ENCODE data around the gene DNAJC11.
"Not testable (repeated sequence)": the region's sequence is repeated elsewhere in the genome, so short reads cannot be mapped to it uniquely, and the experiment has no call there.

The DNAJC11 gene, protein sequence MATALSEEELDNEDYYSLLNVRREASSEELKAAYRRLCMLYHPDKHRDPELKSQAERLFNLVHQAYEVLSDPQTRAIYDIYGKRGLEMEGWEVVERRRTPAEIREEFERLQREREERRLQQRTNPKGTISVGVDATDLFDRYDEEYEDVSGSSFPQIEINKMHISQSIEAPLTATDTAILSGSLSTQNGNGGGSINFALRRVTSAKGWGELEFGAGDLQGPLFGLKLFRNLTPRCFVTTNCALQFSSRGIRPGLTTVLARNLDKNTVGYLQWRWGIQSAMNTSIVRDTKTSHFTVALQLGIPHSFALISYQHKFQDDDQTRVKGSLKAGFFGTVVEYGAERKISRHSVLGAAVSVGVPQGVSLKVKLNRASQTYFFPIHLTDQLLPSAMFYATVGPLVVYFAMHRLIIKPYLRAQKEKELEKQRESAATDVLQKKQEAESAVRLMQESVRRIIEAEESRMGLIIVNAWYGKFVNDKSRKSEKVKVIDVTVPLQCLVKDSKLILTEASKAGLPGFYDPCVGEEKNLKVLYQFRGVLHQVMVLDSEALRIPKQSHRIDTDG

DNA sequence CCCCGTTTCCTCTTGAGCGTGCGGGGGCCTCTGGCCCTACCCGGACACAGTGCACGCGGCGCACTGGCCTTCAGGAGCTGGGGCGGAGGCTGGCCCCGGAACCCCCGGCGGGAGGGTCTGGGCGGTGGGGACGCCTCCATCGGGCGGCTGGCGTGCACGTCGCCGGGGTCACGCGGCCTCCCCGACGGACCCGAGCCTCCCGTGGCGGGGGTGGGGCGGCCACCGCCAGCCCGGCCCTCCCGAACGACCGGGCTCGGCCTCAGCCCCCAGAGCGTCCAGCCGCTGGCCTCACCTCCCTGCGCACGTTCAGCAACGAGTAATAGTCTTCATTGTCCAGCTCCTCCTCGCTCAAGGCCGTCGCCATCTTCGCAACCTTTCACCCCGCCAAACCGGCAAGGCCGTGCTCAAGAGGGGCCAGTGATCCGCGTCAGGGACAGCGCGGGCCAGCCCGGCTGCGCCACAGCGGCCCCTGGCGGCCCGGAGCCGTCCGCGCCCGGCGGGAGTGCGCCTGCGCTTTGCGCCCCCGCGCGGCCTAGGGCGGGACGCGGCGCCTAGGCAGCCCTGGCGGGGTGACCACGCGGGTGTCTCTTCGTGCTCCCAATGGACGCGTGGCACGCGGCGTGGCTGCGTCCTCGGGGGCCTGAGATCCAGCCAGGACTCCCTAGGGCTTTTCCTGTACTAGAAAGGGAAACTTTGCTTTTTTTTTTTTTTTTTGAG lies at the start of gene DNAJC11:
Gene DNAJC11 (minus strand): TSS at position 380 of the 717 bp plus-strand sequence. CDS start 16 bp downstream, at position 364.
- DNase-seq (ENCODE audit: low read depth): peak; percentile 86

DNA sequence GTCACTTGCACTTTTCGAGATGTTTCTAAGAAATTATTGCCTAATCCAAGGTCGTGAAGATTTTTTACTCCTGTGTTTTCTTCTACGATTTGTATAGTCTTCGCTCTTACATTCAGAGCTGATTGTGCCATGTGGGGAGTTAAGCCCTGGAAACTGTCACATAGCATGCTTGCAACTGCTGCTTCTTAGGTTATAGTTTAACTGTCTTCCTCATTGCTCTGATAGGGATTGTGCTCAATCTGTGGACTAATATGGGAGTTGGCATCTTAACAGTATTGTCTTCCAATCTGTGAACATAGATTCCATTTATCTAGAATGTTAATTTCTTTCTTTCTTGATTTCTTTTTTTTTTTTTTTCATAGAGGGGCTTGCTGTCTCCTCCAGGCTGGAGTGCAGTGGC lies 48.9 kb upstream of the DNAJC11 start:
- no peak for DNase-seq (ENCODE audit: low read depth)

DNA sequence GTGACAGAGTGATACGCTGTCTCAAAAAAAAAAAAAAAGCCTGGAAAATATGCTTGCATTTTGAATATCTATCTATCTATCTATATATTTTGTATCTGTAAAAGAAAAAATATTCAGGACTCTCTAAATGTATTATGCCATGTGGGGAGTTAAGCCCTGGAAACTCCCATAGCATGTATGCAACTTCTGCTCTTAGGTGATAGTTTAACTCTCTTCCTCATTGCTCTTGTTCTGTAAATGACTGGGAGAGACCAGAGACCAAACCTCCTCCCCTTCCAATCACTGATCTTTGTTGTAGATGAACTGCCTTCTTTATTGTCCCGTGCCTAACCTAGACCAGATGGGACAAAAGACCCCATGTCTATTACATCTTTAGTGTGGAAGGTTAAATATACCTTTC lies 46.1 kb upstream of the DNAJC11 start:
- no peak for DNase-seq (ENCODE audit: low read depth)

DNA sequence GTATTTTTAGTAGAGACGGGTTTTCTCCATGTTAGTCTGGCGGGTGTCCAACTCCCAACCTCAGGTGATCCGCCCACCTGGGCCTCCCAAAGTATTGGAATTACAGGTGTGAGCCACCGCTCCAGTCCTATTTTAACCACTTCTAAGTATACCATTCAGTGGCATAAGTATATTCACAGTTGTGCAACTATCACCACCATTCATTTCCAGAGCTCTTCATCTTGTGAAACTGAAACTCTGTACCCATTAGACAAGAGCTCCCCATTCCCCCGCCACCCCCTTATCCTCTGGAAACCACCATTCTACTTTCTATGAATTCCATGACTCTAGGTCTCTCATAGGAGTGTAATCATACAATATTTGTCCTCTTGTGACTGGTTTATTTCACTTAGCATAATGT lies 43.5 kb upstream of the DNAJC11 start:
- DNase-seq (ENCODE audit: low read depth): no peak

DNA sequence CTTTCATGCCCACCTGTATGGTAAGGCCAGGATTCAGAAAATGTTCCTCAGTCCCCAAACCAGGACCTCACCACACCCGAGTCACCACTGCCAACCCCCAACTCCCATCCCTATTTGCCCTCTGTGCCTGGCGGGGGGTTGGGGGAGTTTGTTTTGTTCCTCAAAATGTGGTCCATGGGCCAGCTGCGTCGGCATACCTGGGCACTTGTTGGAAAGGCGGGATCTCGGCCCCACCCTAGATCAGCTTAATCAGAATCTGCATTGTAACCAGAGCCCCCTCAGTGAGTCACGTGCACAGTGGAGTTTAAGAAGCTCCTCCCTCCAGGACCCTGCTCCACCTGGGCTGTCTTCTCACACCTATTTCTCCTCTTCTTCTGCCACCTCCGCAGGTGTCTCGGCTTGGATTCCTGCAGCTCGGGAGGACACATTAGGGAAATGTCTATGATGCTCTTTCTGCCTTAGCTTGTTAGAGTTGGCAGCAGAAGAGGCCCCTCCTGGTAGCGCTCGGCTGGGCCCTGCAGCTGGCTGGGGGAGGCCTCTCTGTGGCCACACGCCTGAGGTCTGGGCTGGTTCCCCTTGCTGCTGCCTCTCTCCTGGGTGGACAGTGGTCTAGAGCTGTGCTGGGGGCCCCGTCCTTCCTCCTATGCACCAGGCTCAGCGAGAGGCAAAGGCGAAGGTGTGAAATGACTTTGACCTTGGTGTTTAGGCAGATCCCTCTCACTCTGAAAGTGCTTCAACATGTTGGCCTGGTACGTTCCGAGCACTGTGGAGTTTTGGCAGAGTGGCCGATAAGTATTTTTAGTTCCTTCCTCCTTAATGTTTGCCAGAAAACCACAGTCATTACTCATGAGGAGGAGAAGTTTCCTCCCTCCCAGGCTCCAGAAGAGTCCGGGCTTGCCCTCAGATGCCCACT lies 41.8 kb upstream of the DNAJC11 start:
- peak; percentile 37 for DNase-seq (ENCODE audit: low read depth)

DNA sequence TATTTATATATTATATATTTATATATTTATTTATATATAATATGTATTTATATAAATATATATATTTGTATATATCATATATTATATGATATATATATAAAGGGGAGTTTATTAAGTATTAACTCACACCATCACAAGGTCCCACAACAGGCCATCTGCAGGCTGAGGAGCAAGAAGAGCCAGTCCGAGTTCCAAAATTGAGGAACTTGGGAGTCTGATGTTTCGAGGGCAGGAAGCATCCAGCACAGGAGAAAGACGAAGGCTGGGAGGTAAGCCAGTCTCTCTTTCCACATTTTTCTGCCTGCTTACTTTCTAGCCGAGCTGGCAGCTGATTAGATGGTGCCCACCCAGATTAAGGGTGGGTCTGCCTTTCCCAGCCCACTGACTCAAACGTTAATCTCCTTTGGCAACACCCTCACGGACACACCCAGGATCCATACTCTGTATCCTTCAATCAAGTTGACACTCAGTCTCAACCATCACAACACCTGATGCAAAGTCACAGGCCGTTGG lies 41.1 kb upstream of the DNAJC11 start:
- not testable (repeated sequence) for DNase-seq (ENCODE audit: low read depth)

DNA sequence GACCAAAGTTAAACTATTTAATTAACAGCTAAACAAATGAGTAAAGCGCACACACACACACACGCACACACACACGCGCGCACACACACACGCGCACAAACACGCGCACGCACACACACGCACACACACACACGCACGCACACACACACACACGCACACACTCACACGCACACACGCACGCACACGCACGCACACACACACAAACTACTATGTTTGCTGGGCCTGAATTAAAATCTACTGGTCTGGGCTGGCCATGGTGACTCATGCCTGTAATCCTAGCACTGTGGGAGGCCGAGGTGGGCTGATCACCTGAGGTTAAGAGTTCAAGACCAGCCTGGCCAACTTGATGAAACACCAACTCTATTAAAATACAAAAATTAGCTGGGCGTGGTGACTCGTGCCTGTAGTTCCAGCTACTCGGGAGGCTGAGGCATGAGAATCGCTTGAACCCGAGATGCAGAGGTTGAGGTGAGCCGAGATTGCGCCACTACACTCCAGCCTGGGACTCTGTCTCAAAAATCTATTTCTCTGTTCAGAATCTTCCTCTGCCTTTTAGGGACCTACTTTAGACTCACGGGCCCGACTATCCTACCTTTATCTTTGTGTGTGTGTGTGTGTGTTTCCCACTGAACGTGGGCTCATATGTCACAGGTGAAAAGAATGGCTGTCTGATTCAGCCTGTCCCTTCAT lies 37.5 kb upstream of the DNAJC11 start:
- no peak for DNase-seq (ENCODE audit: low read depth)

DNA sequence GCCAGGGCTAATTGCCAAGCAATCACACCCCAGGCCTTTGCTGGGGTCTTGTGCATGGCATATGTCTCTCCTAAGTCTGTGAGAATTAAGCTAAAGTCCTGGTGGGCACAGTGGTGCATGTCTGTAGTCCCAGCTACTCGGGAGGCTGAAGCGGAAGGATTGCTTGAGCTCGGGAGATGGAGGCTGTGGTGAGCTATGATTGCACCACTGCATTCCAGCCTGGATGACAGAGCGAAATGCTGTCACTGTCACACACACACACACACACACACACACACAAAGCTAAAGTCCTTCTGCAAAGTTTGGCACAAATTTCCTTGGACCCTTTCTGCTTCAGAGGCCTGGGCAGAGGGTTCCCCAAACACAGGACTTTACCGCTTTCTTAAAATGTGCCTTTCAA lies 31.3 kb upstream of the DNAJC11 start:
- no peak for DNase-seq (ENCODE audit: low read depth)

DNA sequence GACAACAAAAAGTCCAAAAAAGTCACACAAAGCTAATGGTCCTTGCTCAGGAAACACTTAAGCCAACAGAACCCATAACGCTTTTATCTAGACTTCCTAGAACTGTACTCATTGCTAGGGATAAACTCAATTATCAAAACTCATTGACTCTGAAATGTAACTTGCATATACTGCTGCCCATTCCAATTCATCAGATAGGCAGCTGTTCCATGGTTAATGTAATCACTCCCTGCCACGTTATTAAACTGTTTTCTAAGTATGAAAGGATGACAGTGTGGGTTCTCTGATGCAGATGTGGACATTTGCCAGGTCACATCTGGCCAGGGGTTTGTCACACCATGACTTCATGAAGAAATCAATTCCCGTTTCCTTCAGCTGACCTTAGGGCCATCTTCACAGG lies 30.3 kb upstream of the DNAJC11 start:
- no peak for DNase-seq (ENCODE audit: low read depth)

DNA sequence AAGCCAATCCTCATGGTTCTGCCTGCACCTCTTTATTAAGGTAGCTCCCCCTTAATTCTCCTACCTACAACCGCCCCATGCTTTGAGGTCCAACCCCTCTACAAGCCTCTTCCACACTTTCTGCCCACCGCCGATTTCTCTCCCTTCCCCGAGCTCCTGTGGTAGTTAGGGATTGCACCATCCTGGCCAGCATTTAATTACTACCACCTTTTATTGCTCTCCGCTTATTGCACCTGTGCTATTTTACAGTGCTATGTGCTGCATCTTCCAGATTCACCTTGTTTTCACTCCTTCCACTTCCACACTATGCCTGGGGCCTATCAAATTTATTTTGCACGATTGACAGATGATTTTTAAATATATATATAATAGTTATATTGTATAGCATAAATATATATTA lies 29.3 kb upstream of the DNAJC11 start:
- DNase-seq (ENCODE audit: low read depth): no peak

DNA sequence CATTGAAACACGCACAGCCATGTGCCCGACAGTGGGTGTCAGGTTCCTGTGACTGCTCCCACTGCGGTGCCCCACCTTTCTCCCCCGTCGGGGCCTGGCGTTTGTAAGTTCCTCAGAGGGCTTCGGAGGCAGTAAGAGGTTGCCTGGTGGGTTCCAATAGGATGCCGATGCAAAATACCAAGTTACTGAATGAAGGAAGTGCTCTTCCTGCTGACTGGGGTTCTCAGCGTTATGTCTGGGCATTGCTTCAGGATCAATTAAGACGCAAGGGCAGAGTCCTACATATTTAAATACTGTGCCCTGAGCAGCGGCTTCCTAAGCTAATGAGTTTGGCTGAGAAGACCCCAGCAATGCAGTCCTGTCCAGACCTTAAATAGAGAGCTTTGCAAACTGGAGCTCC lies 28.9 kb upstream of the DNAJC11 start:
- no peak for DNase-seq (ENCODE audit: low read depth)

DNA sequence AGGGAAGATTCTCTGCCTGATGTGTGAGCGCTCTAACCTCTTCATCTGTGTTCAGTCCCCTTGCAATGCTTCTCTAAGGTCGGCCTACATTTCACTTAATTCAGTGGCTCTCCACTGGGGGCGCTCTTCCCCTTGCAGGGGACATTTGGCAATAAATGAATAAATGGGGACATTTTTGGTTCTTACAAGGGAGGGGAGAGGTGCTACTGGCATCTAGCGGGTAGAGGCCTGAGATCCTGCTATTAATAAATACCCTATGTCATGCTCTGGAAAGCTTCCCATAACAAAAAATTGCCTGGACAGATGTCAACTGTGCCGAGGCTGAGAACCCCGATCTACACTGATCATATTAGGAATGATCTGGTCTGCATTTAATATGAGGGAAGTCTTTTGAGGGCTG lies 25.9 kb upstream of the DNAJC11 start:
- peak; percentile 70 for DNase-seq (ENCODE audit: low read depth)

DNA sequence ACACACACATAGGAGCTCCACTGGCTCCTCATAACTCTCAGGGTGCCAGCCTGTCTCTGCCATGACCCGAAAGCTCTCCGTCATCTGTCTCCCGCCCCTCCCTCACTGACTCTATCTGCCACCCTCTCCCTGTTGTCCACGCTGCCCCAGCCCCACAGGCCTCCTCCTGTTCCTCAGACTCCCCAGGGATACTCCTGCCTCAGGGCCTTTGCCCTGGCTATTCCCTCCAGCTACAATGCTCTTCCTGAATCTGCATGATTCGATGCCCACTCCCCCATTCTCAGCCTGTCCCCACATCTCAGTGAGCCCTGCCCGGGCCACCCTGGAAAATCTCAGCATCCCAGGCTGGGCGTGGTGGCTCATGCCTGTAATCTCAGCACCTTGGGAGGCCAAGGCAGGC lies 24.6 kb upstream of the DNAJC11 start:
- DNase-seq (ENCODE audit: low read depth): no peak

DNA sequence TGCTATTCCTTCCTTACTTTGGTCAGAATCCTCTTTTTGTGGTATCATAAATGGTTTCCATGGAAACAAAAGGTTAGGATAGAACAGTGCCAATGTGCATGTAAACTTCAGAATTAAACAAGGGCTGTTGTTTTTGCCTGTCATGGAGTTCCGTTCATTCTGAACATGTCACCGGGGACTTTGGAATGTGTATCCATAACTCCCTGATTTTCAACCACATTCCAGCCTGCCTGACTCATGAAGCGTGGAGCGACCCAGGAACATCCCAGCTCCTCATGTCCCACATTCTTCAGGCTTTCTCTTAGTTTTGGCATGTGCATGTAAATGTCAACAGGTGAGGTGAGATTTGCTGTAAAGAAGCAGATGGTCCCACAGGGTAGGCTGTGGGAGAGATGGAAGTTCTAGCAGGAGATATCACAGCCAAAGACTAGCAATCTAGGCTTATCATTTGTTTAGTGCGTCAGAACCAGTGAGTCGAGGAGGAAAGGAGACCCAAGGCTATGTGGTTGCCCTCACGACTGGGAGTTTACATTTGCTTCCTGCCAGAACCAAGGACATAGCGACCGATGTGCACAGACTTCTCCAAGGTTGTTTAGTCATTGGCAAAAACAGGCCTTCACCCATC lies 23.0 kb upstream of the DNAJC11 start:
- no peak for DNase-seq (ENCODE audit: low read depth)

DNA sequence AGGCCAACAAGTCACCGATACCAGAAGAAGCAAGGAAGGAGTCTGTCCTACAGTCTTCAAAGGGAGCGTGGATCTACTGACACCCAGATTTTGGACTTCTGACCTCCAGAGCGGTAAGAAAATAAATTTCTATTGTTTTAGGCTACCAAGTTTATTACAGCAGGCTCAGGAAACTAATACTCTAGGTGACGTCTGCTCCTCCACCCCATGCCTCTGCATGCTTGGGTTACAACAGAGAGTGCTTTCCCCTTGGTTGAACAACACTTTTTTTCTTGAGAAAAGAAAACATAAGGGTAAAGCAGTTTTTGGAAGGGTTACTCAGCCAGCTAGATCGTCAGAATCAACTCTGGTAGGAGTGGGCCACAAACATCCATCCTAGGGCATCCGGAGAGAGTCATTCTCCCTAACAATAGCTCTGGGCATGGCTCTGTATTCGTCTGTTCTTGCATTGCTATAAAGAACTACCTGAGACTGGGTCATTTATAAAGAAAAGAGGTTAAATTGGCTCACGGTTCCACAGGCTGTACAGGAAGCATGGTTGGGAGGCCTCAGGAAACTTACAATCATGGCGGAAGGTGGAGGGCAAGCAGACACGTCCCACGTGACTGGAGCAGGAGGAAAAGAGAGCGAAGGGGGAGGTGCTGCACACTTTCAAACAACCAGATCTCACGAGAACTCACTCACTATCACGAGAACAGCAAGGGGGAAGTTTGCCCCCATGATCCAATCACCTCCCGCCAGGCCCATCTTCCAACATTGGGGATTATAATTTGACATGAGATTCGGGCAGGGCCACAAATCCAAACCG lies 22.2 kb upstream of the DNAJC11 start:
- DNase-seq (ENCODE audit: low read depth): no peak

DNA sequence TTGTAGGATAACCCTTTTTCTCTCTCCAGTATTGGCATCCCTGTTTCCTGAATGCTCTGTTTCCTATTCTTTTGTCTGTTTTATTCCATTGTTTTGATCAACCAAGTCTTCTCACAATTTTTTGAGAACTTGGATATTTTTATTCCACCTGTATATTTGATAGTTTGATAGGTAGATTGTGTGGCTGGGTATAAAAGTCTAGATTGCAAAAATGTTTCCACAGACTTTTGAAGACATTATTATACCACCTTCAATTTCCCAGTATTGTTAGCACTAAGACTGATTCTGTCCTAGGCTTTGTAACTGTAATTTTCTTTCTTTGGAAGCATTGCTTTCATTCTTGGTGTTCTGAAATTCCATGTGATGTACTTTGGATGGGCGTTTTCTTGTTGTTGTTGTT lies 9.6 kb upstream of the DNAJC11 start:
- DNase-seq (ENCODE audit: low read depth): no peak

DNA sequence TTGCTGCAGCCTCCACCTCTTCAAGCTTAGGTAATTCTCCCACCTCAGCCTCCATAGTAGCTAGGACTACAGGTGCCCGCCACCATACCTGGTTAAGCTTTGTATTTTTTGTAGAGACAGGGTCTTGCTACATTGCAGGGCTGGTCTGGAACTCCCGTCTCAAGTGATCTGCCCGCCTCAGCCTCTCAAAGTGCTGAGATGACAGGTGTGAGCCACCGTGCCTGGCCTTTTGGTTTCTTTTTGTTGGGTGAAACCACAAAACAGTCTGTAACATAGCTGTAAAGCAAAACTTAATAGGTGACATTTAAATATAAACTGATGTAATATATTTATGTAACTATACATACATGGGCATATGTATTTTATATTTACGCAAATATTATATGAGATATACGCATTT lies 3.1 kb upstream of the DNAJC11 start:
- no peak for DNase-seq (ENCODE audit: low read depth)

DNA sequence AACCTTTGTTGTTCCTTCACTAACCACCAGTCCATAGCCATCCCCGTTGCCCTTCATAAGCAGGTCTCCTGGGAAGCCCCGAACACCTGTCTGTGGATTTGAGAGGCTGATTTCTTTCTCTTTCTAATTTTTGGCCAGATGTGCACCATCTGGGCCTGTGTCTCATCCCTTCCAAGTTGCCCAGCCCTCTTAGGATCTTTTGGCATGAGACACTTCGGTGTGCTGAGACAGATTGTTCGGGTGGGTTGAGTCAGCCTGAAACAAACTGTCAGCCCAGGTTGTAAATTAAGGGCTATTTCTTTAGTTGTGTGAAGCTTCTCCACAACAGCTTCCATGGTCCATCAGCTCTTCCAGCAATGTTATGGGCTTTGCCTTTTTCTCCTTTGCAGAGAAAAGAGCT lies 1.4 kb upstream of the DNAJC11 start:
- DNase-seq (ENCODE audit: low read depth): no peak

DNA sequence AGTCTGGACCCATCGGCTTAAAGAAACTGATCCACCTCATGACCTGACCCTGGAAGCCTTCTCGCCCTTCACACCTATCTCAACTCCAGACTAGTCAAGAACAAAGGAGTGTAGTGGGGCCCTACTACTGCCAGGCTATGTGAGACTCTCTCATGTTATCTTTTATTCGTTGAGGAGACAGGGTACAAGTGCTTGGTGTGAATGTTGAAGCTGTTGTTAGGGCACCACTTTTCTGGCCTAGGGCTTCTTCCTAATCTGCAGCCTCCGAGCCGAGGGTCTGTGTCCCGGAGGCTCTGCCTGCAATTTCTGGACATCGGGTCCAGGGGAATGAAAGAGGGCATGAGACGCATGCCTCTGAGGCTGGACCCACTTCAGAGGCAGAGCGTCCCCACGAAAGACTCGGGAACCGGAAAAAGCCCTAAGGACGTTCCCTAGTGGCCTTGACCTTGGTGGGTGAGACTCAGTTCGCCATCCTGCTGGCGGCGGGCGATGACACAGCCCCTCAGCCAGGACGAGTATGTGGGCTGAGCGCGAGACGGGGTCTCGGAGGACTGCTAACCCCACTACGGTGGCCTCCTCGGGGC lies 671 bp downstream of the DNAJC11 start:
- DNase-seq (ENCODE audit: low read depth): no peak

DNA sequence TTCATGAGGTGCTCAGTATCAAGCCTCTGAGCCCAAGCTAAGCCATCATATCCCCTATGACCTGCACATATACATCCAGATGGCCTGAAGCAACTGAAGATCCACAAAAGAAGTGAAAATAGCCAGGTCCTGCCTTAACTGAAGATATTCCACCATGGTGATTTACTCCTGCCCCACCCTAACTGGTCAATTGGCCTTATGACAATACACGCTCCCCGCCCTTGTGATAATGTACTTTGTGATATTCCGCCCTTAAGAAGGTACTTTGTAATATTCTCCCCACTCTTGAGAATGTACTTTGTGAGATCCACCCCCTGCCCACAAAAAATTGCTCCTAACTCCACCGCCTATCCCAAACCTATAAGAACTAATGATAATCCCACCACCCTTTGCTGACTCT lies 1.7 kb downstream of the DNAJC11 start:
- DNase-seq (ENCODE audit: low read depth): not testable (repeated sequence)
